HCT116 (cell line): ENCODE measurements around the gene AKAP12. TPM values are rescaled to one million over a fixed set of nuclear protein-coding genes. Genes with fewer than 3 reads are reported as not detected.

Experiments used
- ATAC-seq: fragments of 200-7000 bp; cut with Tn5 transposase; 2 replicates; pipeline ENCODE4 v1.9.1; 2020; ENCODE audit warnings: mild to moderate bottlenecking, moderate library complexity
- BruUV-seq: library from RNA; stranded (reverse); fragments of 400-500 nt; replicated peaks from 2 replicates; lab custom pipeline; 2021; lab: Mats Ljungman, UMichigan
- CTCF ChIA-PET: fragments of 300-600 bp; sonication (Branson Sonifier 250); formaldehyde crosslinking; loops from one replicate; lab custom pipeline; 2021; ENCODE audit warnings: antibody characterized with exemption; lab: Charles Lee
- POLR2A ChIA-PET: fragments of 300-600, 350-600 bp; sonication (Branson Sonifier 250); formaldehyde crosslinking; loops from one replicate; lab custom pipeline; 2021; ENCODE audit warnings: antibody characterized with exemption; lab: Charles Lee
- RAD21 ChIA-PET, 2 experiments: fragments of 300-600 bp; sonication (Branson Sonifier 250); formaldehyde crosslinking; loops; one replicate each; lab custom pipeline; 2023; ENCODE audit warnings: low total read pairs in 2 of 2; ENCODE audit not compliant: uncharacterized antibody in 2 of 2, unreplicated experiment in 2 of 2, low non-redundant PET in 1 of 2; lab: Charles Lee
- DNase-seq: peaks from one replicate; pipeline ENCODE4 v3.0.0-alpha.2; 2010; ENCODE audit warnings: low read depth, low spot score
- H2AFZ ChIP-seq: fragments of 200-600 bp; shearing (Covaris generic), sonication (generic); 2 replicates; pipeline ENCODE4 v1.6.1; 2017; ENCODE audit warnings: low read depth, mixed run types, mixed read lengths, antibody characterized with exemption, low read length; ENCODE audit not compliant: poor library complexity, severe bottlenecking
- H3K27ac ChIP-seq: 2 replicates; pipeline ENCODE4 v1.5.1; 2012; ENCODE audit warnings: low read depth, low read length
- H3K27me3 ChIP-seq: fragments of 200-600 bp; sonication (generic); 2 replicates; pipeline ENCODE4 v1.6.1; 2016; ENCODE audit warnings: mixed run types, low read length, mixed read lengths; ENCODE audit not compliant: insufficient read depth
- H3K36me3 ChIP-seq, 2 experiments: fragments of 200-500 bp in 1 of 2; fragments of 200-600 bp in 1 of 2; sonication (Bioruptor generic) in 1 of 2; sonication (generic) in 1 of 2; 2 replicates each; pipeline versions ENCODE4 v1.5.1 to v1.6.1; 2014 to 2016; ENCODE audit warnings: low read length in 2 of 2, inconsistent platforms in 1 of 2, mixed read lengths in 1 of 2, mixed run types in 1 of 2; ENCODE audit not compliant: insufficient read depth in 2 of 2, control insufficient read depth in 1 of 2
- H3K4me1 ChIP-seq, 2 experiments: fragments of 200-600 bp in 1 of 2; sonication (generic) in 1 of 2; 2 replicates each; pipeline versions ENCODE4 v1.5.1 to v1.6.1; 2012 to 2017; ENCODE audit warnings: low read length in 2 of 2, inconsistent platforms in 1 of 2, mild to moderate bottlenecking in 1 of 2, mixed read lengths in 1 of 2, mixed run types in 1 of 2, moderate library complexity in 1 of 2; ENCODE audit not compliant: insufficient read depth in 2 of 2, control insufficient read depth in 1 of 2
- H3K4me2 ChIP-seq: fragments of 200-600 bp; sonication (generic); 2 replicates; pipeline ENCODE4 v1.6.1; 2017; ENCODE audit warnings: mixed run types, low read length, mixed read lengths
- H3K4me3 ChIP-seq, 2 experiments: fragments of 200-600 bp in 1 of 2; sonication (generic) in 1 of 2; replicated peaks in 1 of 2; 2 replicates each; pipeline ENCODE4 v1.5.1; 2011 to 2016; ENCODE audit warnings: low read length in 2 of 2, control low read depth in 1 of 2, low read depth in 1 of 2, mild to moderate bottlenecking in 1 of 2, mixed read lengths in 1 of 2, mixed run types in 1 of 2
- H3K79me2 ChIP-seq: fragments of 200-600 bp; sonication (generic); 2 replicates; pipeline ENCODE4 v1.6.1; 2017; ENCODE audit warnings: mild to moderate bottlenecking, mixed run types, low read length, moderate library complexity, mixed read lengths; ENCODE audit not compliant: insufficient read depth
- H3K9ac ChIP-seq: fragments of 200-600 bp; sonication (generic); 2 replicates; pipeline ENCODE4 v1.6.1; 2016; ENCODE audit warnings: low read length, mixed read lengths
- H3K9me2 ChIP-seq: fragments of 200-600 bp; sonication (generic), shearing (Covaris generic); 2 replicates; pipeline ENCODE4 v1.6.1; 2017; ENCODE audit warnings: mixed run types, mild to moderate bottlenecking, moderate library complexity; ENCODE audit not compliant: insufficient read depth
- H3K9me3 ChIP-seq, 2 experiments: fragments of 200-500 bp in 1 of 2; fragments of 200-600 bp in 1 of 2; sonication (Bioruptor generic) in 1 of 2; sonication (generic) in 1 of 2; 2 replicates each; pipeline ENCODE4 v1.6.1; 2014 to 2017; ENCODE audit warnings: low read length in 2 of 2, mixed read lengths in 2 of 2, inconsistent platforms in 1 of 2, low read depth in 1 of 2, mild to moderate bottlenecking in 1 of 2, mixed run types in 1 of 2, moderate library complexity in 1 of 2; ENCODE audit not compliant: control insufficient read depth in 1 of 2, insufficient read depth in 1 of 2
- H4K20me1 ChIP-seq: fragments of 200-600 bp; sonication (generic), shearing (Covaris generic); 2 replicates; pipeline ENCODE4 v1.6.1; 2017; ENCODE audit warnings: mixed run types, mild to moderate bottlenecking, moderate library complexity; ENCODE audit not compliant: insufficient read depth
- CTCF ChIP-seq, 3 experiments: fragments of 200-600 bp in 1 of 3; sonication (generic) in 1 of 3; IDR thresholded peaks in 2 of 3; conservative IDR thresholded peaks in 1 of 3; 2 replicates each; pipeline ENCODE4 v1.5.1; 2012 to 2017; ENCODE audit warnings: low read depth in 2 of 3, low read length in 2 of 3, antibody characterized with exemption in 1 of 3, borderline replicate concordance in 1 of 3, control low read depth in 1 of 3, mild to moderate bottlenecking in 1 of 3, mixed read lengths in 1 of 3, mixed run types in 1 of 3, moderate library complexity in 1 of 3; ENCODE audit not compliant: insufficient read depth in 1 of 3
- ELF1 ChIP-seq: IDR thresholded peaks from 2 replicates; pipeline ENCODE4 v1.6.1; 2012; ENCODE audit warnings: low read depth, borderline replicate concordance
- EZH2 ChIP-seq: fragments of 200-600 bp; sonication (generic); IDR thresholded peaks from 2 replicates; pipeline ENCODE4 v1.6.1; 2017; ENCODE audit warnings: antibody characterized with exemption, mixed run types
- EZH2phosphoT487 ChIP-seq: fragments of 200-600 bp; IDR thresholded peaks from 2 replicates; pipeline ENCODE4 v1.6.1; 2018; ENCODE audit warnings: antibody characterized with exemption, borderline replicate concordance
- FOSL1 ChIP-seq: IDR thresholded peaks from 2 replicates; pipeline ENCODE4 v1.6.1; 2012; ENCODE audit warnings: low read depth
- JUND ChIP-seq: IDR thresholded peaks from 2 replicates; pipeline ENCODE4 v1.6.1; 2012
- POLR2AphosphoS5 ChIP-seq: IDR thresholded peaks from 2 replicates; pipeline ENCODE4 v1.6.1; 2011; ENCODE audit warnings: mild to moderate bottlenecking, low read depth, low read length, moderate library complexity
- REST ChIP-seq: IDR thresholded peaks from 2 replicates; pipeline ENCODE4 v1.6.1; 2012; ENCODE audit warnings: low read depth
- SP1 ChIP-seq: IDR thresholded peaks from 2 replicates; pipeline ENCODE4 v1.6.1; 2012; ENCODE audit warnings: low read depth
- YY1 ChIP-seq: IDR thresholded peaks from 2 replicates; pipeline ENCODE4 v1.6.1; 2011; ENCODE audit warnings: low read length, low read depth, moderate library complexity, mild to moderate bottlenecking; ENCODE audit not compliant: insufficient replicate concordance; ENCODE audit errors: extremely low read depth
- intact Hi-C: fragments of 100-400 bp; cut with micrococcal nuclease; formaldehyde crosslinking; loops from 2 replicates; pipeline ENCODE4 v1.10.0; 2022
- total RNA-seq: library from RNA; stranded (reverse); gene quantifications from one replicate; pipeline ENCODE4 v1.2.1, GENCODE V29; 2021; ENCODE audit not compliant: unreplicated experiment

Gene AKAP12
- total RNA-seq, 1 experiment from 2014 or later, result 1,220 TPM

GRCh38 chr6:151375833-151376232 lies 136.1 kb downstream of the AKAP12 start (continued):
- TF ChIP-seq REST, result no peak
- TF ChIP-seq POLR2AphosphoS5, result no peak
- TF ChIP-seq JUND, result no peak
- no peak for TF ChIP-seq YY1
- TF ChIP-seq FOSL1, result no peak
- TF ChIP-seq EZH2phosphoT487, result no peak
- no peak for TF ChIP-seq SP1
- no peak for TF ChIP-seq EZH2

GRCh38 chr6:151376440-151376839 lies 136.7 kb downstream of the AKAP12 start:
- H3K27me3 ChIP-seq, result no peaks in the 10 kb centered on the region
- no peak overlapping the region for H3K4me2 ChIP-seq
- H3K4me1 ChIP-seq, result peaks cover 21 to 34% of the 10 kb centered on the region in 2 experiments
- TF ChIP-seq CTCF (IDR thresholded peaks at IDR 0.05 in 2 of 3, conservative IDR thresholded peaks at IDR 0.05 in 1 of 3; ENCODE audit: borderline replicate concordance in 1 of 3, insufficient read depth in 1 of 3, low read depth in 2 of 3, low read length in 2 of 3) (0 out of 6 replicates have a peak, but pooled peaks of 1 of the 3 experiments have one; percentile 20), ELF1 (no peak)
- intact Hi-C loops, result no loop called here
- no peaks in the 10 kb centered on the region for H3K9me2 ChIP-seq
- no TSS peak for BruUV-seq
- peaks cover 75% of the 10 kb centered on the region for H3K79me2 ChIP-seq
- ATAC-seq, result no peak
- no peaks in the 10 kb centered on the region for H4K20me1 ChIP-seq
- H3K4me3 ChIP-seq, result no peak overlapping the region
- peaks cover 0 to 4% of the 10 kb centered on the region in 2 experiments; a peak in 1 of 4 replicates for H3K36me3 ChIP-seq
- H3K9ac ChIP-seq, result no peak overlapping the region
- no peak for DNase-seq
- ChIA-PET CTCF (no interaction called here), POLR2A (interaction anchor here (1.6 kb wide), 1 partner anchor 13 kb away, joined by 5 read pairs; no protein-coding TSS in a partner anchor), RAD21 (no interaction called here)
- no peak overlapping the region for H2AFZ ChIP-seq
- H3K27ac ChIP-seq, result no peak overlapping the region
- no peaks in the 10 kb centered on the region for H3K9me3 ChIP-seq
